Measurements from ENCODE around the gene CCDC197. TPM values are rescaled to one million over a fixed set of nuclear protein-coding genes. Genes with fewer than 3 reads are reported as not detected.
A peak's percentile ranks its signal among the peaks of the same experiment; 100 is the strongest.

The CCDC197 gene
- total and polyA plus RNA-seq, 2 of the 4 experiments (the other 2 are of a cell fraction) = not detected

DNA sequence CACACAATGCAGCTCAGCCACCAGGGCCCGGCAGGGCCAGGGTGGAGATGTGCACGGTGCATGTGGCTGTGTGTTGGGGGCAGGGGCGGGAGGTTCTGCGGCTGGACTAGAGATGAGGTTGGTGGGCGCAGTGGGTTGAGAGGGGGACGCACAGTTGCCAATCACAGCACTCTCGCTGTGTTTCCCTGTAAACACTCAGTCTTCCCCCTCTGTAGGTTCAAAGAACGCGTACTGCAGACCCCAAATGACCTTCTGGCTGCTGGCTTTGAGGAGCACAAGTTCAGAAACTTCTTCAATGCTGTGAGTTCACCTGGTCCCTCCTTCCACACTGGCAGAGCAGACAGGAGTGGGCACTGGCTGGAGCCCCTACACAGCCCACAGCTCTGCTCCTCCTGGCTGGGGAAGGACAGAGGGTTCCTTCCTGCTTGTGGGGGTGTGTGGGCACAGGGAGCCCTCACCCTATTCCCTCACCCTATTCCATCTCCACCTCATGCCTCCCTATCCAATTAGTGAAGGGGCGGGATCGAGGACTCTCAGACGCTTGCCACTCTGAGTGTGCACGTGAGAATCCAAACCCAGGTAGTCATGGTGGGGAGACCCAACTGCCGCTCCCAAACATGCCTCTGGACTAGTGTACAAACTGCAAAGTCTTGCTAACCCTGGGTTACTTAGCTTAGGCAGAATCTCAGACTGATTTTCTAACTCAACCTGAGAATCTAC is 46.8 kb downstream of the CCDC197 start:
- Histone ChIP-seq H3K56ac (ENCODE audit: extremely low read depth, insufficient read depth, low read length) (no peak overlapping the region), H3K36me3 (ENCODE audit: control insufficient read depth, insufficient read depth, low read length) (peaks cover 40% of the 10 kb centered on the region), H2AK9ac (replicated peaks; ENCODE audit: low read depth, low read length, poor library complexity) (peak overlapping the region; percentile 10), H3K4me2 (ENCODE audit: low read depth, low read length) (no peak overlapping the region), H3K23ac (ENCODE audit: low read depth, low read length) (no peak overlapping the region), H3K14ac (replicated peaks; ENCODE audit: low read depth, low read length) (no peak overlapping the region), H3K18ac (ENCODE audit: low read depth, low read length) (no peak overlapping the region), H4K5ac (ENCODE audit: low read depth, low read length) (no peak overlapping the region), H2AK5ac (ENCODE audit: low read depth, low read length) (no peak overlapping the region), H3K4ac (ENCODE audit: low read depth, low read length) (no peak overlapping the region), H3K9me1 (ENCODE audit: insufficient read depth, low read length) (no peaks in the 10 kb centered on the region), H2BK20ac (ENCODE audit: low read depth, low read length) (no peak overlapping the region), H2BK15ac (ENCODE audit: low read depth, low read length) (no peak overlapping the region), H2BK5ac (ENCODE audit: low read depth, low read length, poor library complexity, severe bottlenecking) (no peak overlapping the region), H4K91ac (ENCODE audit: insufficient read depth, low read depth, low read length) (no peak overlapping the region), H4K8ac (ENCODE audit: low read depth in 2 of 2, low read length in 2 of 2) (no peak overlapping the region), H2AFZ (replicated peaks; ENCODE audit: low read length, poor library complexity) (no peak overlapping the region), H3K27ac (ENCODE audit: insufficient read depth, low read length) (no peak overlapping the region), H3K4me3 (ENCODE audit: insufficient read depth, low read depth, low read length) (no peak overlapping the region), H3K79me1 (ENCODE audit: low read depth in 1 of 2, low read length in 2 of 2) (peaks cover 0 to 6% of the 10 kb centered on the region in 2 experiments; a peak in 1 of 4 replicates), H3K4me1 (ENCODE audit: control insufficient read depth, insufficient read depth, low read length) (peaks cover 9% of the 10 kb centered on the region), H3K9me3 (ENCODE audit: control insufficient read depth, insufficient read depth, low read length) (no peaks in the 10 kb centered on the region), H3K27me3 (ENCODE audit: control insufficient read depth, insufficient read depth, low read length) (no peaks in the 10 kb centered on the region), H4K20me1 (ENCODE audit: insufficient read depth, low read length) (no peaks in the 10 kb centered on the region; the same call in 1 of the 2 replicates), H2BK120ac (ENCODE audit: low read depth, low read length) (no peak overlapping the region), H3K9ac (ENCODE audit: low read depth, low read length) (no peak overlapping the region)
- in situ Hi-C loops (cut with MboI; ENCODE audit: low sequenced_read_pairs) (no loop called here), dilution Hi-C loops (cut with HindIII; ENCODE audit: low sequenced_read_pairs, unreplicated experiment) (no loop called here), intact Hi-C loops (cut with micrococcal nuclease) (no loop called here)
- ChIA-PET CTCF (interaction anchor here (1.4 kb wide), 1 partner anchor 93 kb away, joined by 3 read pairs; no protein-coding TSS in a partner anchor), POLR2A (ENCODE audit: unreplicated experiment) (no interaction called here)
- no TSS peak for BruUV-seq (replicated peaks)
- TF ChIP-seq MXI1 (IDR thresholded peaks at IDR 0.05; ENCODE audit: borderline replicate concordance, low read depth, low read length) (no peak), RFX5 (IDR thresholded peaks at IDR 0.05; ENCODE audit: low read depth, low read length) (no peak), CHD1 (IDR thresholded peaks at IDR 0.05; ENCODE audit: low read depth, low read length) (no peak), ELK1 (IDR thresholded peaks at IDR 0.05; ENCODE audit: borderline replicate concordance, low read depth, low read length) (no peak), RAD21 (IDR thresholded peaks at IDR 0.05; ENCODE audit: low read length) (no peak), RCOR1 (IDR thresholded peaks at IDR 0.05; ENCODE audit: insufficient replicate concordance, low read length) (no peak), BHLHE40 (IDR thresholded peaks at IDR 0.05; ENCODE audit: low read depth, low read length) (no peak)
- DNase-seq (no peak), ATAC-seq (ENCODE audit: low read depth) (no peak)
- WGBS, 2 experiments (ENCODE audit: extremely low coverage in 2 of 2, insufficient read length in 1 of 2) = 92% methylated on average over 7 of the region's 14 CpGs; no CpG with 5 or more reads in 1 of the 2 experiments

Data from IMR-90 (cell line).